HG03342 (cell line): ENCODE data around the gene TSPAN1.

Source experiments
- ATAC-seq: cut with Tn5 transposase; IDR thresholded peaks from one replicate; pipeline ENCODE4 v1.9.1; 2021; ENCODE audit warnings: mild to moderate bottlenecking, moderate library complexity; ENCODE audit not compliant: unreplicated experiment

The TSPAN1 gene, protein sequence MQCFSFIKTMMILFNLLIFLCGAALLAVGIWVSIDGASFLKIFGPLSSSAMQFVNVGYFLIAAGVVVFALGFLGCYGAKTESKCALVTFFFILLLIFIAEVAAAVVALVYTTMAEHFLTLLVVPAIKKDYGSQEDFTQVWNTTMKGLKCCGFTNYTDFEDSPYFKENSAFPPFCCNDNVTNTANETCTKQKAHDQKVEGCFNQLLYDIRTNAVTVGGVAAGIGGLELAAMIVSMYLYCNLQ

DNA sequence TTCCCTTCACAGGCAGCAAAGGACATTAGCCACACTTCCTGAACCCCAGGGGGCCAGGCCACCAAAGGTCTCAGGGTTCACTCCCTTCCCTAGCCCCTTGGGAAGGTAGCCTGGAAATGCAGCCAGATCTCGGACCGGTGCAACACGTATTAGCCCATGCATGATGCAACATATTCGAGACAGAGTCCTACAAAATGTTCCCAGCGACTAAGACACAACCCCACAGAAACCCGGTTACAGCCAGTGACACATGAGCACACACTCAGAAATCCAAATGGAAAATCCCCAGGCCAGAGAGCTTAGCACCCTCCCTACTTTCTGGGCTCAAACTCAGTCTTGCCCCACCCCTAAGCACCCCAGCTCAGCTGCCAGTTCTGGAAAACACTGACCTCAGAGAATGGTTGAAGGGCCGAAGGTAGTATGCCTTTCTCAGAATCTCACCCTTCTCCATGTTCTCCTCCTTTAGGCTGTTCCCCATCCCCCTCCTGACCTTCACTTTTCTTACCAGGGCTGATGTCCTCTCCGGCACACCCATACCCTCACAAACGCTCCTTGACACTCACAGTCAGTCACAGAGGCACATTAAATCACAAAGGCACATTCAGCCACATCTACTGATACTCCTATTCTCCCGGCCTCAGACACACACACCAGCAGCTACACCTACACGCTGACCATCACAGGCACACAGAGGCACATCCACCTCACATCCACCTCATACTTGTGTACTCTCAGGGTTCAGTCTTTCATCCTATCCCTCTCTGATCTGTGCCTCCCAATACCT is at the start of gene TSPAN1:
Gene TSPAN1 (plus strand): TSS at position 640 of the 784 bp plus-strand sequence. CDS start 6,021 bp downstream, outside the sequence.
- ATAC-seq: no peak

DNA sequence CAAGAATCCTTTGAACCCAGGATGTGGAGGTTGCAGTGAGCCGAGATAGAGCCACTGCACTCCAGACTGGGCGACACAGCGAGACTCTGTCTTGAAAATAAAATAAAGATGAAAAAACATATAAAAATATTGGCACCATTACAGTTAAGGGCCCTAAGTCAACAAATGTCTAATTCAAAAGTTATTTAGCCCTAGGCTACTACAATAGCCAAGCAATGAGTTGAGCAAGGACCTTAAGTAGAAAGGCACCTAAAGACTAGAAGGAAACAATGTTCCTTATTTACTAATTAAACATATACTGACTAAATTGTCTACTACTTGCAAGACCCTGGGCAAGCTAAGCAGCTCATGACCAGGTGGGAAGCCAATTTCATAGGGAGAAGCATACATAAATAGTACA is 46.5 kb upstream of the TSPAN1 start:
- no peak for ATAC-seq

DNA sequence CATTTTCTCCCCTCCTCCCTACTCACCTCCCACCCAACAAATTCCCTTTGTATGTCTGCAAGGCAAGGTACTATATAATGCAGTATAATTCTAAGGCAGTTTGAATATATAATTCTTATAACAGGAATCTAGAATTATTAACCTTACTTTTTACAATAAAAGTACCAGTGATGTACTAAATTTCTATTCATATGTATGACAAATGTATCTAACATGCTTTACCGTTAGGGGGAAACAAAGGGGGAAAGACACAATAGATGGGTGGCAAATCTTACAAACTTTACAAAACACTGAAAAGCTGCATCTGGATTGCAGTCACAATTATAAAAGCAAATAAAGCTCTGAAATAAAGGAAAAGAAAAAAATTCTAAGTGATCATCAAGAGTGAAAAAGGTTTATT is 44.8 kb upstream of the TSPAN1 start:
- no peak for ATAC-seq

DNA sequence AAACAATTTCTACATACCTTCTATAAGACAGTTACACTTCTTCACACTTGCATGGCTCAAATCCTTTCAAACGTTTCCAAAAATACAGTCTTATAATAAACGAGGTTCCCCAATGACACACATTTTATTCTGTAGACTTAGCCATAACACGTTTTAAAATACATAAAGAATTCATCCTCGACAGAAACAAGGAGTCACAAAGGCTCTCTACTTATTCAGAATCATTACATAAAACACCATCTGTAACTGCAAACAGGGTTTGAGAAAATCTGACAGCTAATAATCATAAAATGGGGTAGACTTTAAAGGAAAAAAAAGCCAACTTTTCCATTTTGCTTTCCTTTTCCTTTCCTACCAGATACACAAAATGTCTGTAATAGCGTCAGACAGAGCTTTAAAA is 44.3 kb upstream of the TSPAN1 start:
- no peak for ATAC-seq

DNA sequence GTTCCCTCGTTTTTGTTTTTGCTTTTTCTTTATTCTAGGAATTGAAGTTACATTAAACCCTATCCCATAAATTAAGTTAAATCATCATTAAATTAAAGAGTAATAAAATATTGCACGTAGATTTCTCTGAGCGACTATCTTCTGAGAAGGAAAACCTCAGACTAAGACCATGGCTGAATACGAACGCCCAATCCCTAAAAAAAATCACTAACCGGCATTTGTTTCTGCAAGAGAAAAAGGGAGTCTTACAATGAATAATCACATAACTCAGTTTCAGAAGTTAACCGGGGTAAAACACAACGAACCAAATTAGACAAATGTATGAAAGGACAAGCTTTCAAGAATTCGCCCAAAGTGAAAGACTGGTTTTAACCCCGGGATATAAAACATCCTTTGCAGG is 43.8 kb upstream of the TSPAN1 start:
- ATAC-seq: no peak

DNA sequence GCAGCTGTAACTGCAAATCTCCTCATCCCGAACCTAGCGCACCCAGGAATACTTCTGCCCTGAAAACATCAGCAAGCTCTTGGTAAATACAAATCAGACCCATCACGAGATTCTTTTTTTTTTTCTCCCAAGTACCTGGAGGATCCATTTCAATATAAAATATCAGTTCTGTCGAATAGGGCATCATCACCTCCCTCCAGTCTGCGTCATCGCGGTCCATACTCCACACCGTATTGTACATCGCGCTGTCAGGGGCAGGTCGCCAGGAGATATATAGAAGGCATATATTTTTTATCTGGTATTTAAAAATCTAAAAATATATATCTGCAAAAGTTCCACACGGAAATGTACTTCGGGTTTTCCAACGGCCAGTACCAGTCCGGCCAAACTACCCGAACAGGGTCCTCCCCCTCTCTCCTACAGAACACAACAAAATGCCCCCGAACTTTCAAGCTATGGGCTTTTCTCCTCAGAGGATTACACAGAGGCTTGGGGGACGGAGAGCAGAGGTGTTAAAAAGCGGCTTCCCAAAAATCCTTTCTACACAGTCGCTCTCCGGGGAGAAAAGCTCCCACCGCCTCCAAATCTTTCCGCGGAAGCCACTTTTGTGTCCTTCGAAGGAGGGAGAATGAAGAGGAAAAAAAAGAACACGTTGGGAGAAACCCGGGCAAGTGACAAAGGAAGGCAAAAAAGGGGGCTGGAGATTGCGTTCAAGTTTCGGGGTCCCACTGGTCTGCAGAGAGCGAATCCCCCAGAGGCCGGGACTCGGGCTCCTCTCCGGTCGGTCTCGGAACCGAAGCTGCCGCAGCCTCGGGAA is 43.0 kb upstream of the TSPAN1 start:
- ATAC-seq: no peak

DNA sequence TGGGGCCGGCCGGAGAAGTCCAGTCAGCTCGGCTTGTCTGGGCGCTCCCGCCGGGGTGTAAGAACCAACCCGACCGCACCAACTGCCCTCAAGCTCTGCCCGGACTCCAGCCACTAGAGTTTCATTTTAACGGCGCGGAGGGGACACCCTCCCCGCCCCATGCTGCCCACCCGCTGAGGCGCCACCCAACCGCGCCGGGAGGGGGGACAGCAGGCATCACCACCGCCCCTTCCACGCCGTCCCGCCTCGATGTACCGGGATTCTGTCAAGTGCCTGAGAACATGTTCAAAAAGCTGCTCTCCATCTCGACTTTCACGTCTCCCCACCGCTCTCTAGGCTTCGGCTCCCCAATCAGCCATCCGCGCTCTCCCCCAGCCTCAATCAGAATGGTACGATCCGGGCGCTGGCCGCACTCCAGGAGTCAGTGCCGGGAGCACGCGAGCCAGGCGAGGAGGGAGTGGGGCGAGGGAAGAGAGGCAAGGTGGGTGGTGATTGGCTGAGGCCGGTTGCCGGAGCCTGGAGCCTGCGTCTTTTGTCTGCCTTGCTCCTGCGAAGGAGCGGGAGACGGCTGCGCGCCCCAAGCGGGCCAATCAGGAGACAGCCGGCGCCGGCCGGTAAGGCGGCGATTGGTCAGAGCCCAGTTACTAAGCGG is 42.2 kb upstream of the TSPAN1 start, which contains the start of gene PIK3R3:
Gene PIK3R3 (minus strand): TSS at position 101 of the 652 bp plus-strand sequence. CDS start 677 bp downstream, outside the sequence.
- ATAC-seq: peak; percentile 87

DNA sequence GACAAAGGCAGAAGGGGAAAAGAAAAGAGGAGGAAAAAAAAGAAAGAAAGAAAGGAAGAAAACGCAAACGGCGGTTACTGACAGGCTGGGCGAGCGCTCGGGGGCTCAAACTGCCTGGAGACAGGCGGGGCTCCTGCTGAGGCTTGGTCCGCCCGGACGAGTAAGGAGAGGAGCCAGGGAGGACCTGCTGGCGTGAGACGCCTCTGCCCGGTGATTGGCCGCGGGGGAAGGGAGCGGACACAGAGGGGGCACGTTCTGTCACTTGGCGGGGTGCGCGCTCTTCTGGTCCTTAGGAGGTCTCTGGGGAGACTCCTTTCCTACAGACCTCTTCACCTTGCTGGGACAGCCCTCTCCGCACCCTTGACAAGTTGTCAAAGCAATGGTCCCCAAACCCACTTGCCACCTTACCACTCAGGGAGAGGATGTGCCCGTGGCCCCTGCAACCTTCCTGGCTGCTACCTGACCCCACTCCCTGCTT is 41.7 kb upstream of the TSPAN1 start:
- peak; percentile 41 for ATAC-seq

DNA sequence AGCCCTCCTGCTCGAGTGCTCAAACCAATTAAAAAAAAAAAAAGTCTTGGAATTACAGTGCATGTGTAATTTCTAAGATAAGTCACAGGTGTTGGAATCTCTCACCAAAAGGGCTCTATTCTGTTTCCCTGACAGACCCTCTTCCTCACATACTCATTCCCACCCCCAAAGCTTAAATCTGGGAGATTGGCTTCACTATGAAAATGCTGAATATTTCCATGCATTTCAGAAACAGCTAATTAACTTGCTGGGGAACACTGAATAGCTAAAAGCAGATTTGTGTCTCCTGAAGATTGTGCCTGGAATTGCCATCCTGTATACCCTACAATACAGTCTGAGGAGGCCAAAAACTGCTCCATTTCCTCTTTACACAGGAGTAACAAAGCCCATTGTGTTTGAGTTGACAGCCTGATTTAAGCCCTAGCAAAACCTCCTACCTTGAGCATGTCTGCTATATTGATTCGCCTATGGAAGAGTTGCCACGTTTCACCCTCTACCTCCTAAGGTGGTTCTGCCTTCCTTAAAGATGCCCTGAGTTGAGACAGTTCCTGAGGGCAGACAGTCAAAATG is 41.0 kb upstream of the TSPAN1 start:
- ATAC-seq: no peak

DNA sequence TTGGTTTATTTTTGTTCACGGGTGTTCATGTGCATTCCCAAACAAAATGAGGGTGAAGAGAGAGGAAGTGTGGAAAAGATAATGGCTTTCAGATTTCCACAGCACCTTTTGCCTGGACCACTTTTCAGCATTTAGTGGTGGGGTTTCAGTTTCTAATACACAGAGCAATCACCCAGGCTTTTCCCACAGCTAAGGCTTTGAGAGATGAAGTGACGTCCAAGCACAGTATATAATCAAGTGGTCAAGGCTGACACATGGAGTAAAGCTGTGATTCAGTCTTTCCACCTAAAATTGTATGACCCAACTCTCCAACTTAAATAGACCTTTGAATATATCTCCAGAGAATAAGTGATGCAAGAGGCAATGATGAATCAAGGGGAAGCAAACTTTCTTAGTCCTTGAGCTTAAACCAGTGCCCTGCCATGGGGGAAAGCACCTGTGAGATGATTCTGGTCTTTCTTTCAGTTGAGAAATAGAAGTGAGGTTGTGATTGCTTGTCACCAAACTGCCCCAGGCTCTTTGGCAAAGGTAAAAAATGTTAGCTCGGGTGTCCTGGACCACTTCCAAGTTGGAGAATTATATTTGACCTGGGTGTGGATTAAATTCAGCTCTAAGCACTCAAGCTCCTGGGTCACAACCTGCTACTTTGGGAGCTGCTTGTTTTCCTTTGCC is 40.1 kb upstream of the TSPAN1 start:
- no peak for ATAC-seq

DNA sequence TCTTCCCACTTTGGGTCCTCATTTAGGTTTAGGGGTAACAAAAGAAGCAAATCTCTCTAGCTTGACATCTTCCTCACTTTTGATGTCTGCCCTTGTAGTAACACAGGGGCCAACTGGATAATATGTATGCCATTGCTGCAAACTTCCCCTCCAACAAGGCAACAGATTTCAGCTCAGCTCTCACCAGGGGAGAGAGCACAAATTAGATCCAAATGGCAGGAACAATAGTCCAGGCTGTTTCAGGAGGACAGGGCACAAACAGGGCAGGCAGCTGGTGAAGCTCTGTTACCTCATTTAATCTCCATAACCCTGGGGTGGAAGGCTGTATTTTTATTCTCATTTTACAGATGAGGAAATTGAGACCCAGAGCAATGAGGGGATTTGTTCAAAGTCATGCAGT is 38.2 kb upstream of the TSPAN1 start:
- no peak for ATAC-seq

DNA sequence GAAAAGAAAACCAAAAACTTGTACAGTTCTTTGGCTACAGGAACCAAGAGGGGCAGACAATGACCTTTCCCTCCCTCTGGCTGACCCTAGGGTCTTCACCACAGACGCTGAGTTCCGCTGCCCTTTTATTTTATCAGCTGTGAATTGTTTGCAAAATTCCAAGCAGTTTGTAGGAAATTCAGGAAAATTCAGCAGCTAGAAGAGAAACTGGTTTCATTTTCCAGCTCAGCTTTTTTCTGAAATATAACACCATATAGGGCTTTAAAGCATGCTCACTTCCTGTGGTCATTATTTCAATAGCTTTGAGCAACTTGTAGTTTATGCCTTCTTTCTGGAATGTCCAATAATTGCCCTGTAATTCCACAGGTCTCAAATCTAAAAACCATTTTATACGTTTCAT is 37.0 kb upstream of the TSPAN1 start:
- ATAC-seq: no peak

DNA sequence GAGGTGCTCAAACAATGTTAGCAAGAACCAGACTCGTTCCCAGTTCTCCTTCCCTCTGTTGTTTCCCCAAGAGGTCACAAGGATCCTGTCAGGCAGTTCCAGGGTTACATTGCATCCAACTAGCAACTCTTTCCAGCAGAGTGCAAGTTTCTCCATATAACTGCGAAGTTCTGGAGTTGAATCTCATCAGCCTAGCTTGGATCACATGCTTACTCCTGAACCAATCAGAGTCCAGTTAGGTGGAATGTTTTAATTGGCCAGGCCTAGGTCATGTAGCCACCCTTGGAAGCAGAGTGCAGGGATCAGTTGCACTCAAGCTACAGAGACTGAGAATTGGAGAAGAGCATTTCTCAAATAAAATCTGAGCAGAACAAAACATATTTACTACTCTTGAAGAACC is 26.6 kb upstream of the TSPAN1 start:
- no peak for ATAC-seq

DNA sequence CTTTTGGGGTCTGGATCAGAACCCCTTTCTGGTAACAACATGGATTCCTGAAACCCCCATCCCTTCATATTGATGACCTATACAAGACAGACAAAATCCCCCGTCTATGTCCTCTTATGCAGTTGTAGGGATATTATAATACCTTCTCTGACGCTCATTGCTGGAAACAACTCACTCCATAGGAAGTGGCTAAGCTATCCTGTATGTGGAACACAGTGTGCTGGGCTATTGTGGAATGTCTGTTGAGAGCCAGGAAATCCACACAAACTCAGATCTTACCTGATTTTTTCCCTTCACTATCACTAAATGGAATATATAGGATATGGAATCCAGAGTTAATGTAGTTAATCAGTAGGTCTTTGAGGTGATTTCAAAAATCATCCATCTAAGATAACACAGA is 24.8 kb upstream of the TSPAN1 start:
- no peak for ATAC-seq

DNA sequence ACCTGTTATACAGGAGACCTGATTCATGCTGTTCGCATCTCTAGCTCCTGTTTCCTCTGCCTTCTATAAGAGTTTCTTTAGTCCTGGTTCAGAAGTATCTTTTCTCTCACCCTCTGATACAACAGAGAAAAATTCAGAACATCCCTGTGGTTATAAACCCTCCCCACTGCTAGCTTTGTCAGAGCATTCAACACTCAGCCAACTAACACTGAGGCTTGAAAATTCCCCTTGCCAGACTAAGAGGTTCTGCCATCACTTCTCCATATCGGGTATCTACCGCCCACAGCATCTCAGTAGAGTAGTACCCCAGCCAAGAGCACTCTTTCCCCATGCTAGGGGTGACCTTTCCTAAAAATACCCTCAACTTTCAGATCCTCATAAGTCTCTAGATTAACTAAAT is 22.9 kb upstream of the TSPAN1 start:
- no peak for ATAC-seq

DNA sequence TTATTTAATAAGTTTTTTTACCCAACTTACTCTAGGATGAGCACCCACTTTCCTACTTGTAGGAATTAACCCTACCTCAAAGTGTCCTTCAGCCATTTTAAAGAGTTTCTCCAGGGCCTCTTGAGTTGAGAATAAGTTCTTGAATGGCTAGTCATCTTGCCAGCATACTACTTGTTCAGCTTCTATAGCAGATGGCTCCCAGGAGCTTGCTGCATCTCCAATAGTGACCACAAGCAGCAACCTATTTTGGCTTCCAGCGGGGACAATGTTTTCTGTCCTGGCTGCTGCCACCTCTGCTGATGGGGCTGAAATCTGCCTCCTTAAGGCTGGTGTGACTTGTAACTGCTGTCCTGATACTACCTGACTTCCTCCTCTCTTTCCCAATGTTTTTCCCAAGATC is 21.7 kb upstream of the TSPAN1 start:
- ATAC-seq: no peak

DNA sequence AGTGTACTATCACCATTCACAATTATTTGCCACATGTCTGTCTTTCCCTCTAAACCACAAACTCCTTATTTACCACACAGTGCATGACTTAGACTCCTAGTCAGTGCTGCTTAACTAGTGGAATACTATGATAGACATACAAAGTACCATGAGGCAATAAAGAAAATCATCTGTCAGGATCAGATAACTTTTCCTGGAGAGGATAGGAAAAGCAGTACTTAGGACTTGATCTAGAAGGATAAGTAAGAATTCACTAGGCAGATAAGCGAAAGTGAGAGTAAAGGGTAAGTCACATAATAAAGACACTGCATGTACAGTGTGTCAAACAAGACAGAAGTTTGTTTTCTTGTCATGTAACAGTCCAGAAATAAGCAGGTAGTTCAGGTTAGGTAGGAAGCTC is 21.2 kb upstream of the TSPAN1 start:
- ATAC-seq: no peak

DNA sequence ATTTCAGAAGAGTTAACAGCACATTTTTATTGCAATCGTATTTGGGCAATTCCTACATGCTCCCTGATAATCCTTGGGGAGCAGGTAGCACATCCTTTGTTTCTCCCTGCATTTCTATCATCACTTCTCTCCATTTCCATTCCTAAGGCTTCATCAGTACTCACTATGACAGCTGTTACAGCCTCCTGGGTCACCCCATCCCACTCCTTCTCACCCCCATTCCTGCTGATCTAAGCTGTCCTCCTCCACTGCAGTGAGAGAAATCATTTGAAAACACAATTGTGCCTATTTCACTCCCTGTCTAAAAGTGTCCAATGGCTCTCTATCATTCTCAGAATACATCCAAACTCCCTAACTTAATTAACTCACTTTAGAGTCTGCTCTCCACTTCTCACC is 17.0 kb upstream of the TSPAN1 start:
- ATAC-seq: no peak

DNA sequence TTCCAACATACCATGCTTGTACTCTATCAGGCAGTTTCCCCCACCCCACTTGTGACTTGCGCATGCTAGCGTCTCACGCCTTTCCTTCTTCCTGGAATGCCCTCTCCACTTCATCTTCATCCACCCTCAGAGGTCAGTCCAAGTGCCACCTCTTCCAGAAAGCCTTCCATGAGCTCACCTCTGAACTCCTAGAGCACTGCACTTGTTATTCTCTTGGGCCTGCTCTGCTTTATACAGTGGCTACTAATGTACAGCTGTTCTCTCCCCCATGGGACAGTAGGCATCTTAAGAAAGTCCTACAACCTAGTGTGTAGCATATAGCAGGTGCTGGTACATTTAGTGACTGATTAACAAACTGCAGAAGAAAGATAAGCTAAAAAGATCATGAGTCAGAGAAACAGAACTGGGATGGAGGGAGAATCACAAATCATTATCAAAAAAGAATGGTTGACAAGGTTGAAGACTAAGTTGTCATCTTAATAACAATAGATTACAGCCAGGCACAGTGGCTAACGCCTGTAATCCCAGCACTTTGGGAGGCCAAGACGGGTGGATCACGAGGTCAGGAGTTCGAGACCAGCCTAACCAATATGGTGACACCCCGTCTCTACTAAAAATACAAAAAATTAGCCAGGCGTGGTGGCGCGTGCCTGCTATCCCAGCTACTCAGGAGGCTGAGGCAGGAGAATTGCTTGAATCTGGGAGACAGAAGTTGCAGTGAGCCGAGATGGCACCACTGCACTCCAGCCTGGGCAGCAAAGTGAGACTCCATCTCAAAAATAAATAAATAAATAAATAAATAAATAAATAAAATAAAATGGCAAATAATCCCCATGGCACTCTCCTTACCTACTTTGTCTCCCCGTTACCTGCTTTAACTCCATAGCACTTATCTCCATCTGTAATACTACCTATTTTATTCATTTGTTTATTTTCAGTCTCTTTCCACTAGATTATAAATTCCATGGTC is 16.3 kb upstream of the TSPAN1 start:
- peak; percentile 76 for ATAC-seq
